ENCODE results near the gene DEUP1. TPM values are rescaled to one million over a fixed set of nuclear protein-coding genes. Genes with fewer than 3 reads are reported as not detected.

DEUP1 gene
- total RNA-seq, 6 donors from 2014 or later, result 1.0 to 3.1 TPM; not detected in 4

DNA sequence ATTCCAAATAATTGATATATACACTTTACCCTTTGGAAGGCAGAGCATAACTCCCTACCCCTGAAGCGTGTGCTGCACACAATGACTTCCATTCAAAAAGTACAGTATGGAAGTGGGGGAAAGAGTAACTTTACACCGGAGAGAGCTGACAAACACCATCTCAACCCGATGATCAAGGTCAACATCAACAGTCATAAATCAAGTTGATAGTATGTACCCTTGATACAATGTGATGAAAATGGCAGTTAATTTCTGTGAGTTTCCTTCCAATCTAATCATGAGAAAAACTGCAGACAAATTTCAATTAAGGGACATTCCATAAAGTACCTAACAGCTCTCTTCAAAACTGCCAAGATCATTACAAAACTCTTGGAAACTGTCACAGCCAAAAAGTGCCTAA, 6.0 kb upstream of the DEUP1 start:
- no peak overlapping the region for H3K27ac ChIP-seq
- no peak overlapping the region for H3K4me3 ChIP-seq
- DNase-seq, result no peak
- no peak for TF ChIP-seq POLR2A (IDR thresholded peaks at IDR 0.05)
- TF ChIP-seq, protein P1, sequence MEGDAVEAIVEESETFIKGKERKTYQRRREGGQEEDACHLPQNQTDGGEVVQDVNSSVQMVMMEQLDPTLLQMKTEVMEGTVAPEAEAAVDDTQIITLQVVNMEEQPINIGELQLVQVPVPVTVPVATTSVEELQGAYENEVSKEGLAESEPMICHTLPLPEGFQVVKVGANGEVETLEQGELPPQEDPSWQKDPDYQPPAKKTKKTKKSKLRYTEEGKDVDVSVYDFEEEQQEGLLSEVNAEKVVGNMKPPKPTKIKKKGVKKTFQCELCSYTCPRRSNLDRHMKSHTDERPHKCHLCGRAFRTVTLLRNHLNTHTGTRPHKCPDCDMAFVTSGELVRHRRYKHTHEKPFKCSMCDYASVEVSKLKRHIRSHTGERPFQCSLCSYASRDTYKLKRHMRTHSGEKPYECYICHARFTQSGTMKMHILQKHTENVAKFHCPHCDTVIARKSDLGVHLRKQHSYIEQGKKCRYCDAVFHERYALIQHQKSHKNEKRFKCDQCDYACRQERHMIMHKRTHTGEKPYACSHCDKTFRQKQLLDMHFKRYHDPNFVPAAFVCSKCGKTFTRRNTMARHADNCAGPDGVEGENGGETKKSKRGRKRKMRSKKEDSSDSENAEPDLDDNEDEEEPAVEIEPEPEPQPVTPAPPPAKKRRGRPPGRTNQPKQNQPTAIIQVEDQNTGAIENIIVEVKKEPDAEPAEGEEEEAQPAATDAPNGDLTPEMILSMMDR (IDR thresholded peaks at IDR 0.05), result no peak
- TF ChIP-seq EP300 (IDR thresholded peaks at IDR 0.05), result no peak
- no peak for TF ChIP-seq POLR2AphosphoS5 (IDR thresholded peaks at IDR 0.05)
- no peak for ATAC-seq (ENCODE audit: low FRiP score in 2 of 2)
- no peaks in the 10 kb centered on the region for H3K27me3 ChIP-seq
- H3K36me3 ChIP-seq, result no peaks in the 10 kb centered on the region
- 79 to 80% methylated on average over 3 of the region's 3 CpGs for WGBS, 2 donors
- no peaks in the 10 kb centered on the region for H3K4me1 ChIP-seq
- H3K9me3 ChIP-seq, result peaks cover 0 to under 1% (median 0%) of the 10 kb centered on the region in 4 donors

DNA sequence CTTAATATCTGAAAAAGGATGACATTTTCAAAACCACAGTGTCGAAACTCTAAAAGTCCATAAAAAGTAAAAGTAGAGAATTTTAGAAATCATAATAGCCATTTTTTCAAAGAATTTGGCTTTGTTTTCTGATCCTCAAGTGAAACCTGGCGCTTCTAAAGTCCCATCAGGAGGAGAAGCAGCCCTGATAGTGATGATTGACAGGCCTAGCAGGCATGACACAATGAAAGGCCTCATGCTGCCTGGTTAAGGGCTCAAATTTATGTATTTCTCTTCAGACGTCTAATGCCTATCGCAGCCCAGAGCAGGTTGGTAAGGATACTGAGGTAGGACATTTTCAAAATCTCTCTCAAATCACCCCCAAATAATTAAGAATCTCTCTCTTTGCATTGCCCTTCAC, 3.9 kb upstream of the DEUP1 start:
- Histone ChIP-seq H3K9me3 (no peaks in the 10 kb centered on the region), H3K27ac (no peak overlapping the region), H3K4me1 (peaks cover 0 to 12% (median 7%) of the 10 kb centered on the region in 4 donors), H3K4me3 (no peak overlapping the region), H3K36me3 (no peaks in the 10 kb centered on the region), H3K27me3 (peaks cover 0 to 12% (median 2%) of the 10 kb centered on the region in 4 donors)
- 90 to 94% methylated on average over 4 of the region's 4 CpGs for WGBS, 2 donors
- TF ChIP-seq POLR2AphosphoS5 (IDR thresholded peaks at IDR 0.05) (no peak), EP300 (IDR thresholded peaks at IDR 0.05) (no peak), POLR2A (IDR thresholded peaks at IDR 0.05) (no peak)
- TF ChIP-seq, protein P1 (IDR thresholded peaks at IDR 0.05), result no peak
- ATAC-seq (ENCODE audit: low FRiP score in 2 of 2), result no peak
- no peak for DNase-seq

DNA sequence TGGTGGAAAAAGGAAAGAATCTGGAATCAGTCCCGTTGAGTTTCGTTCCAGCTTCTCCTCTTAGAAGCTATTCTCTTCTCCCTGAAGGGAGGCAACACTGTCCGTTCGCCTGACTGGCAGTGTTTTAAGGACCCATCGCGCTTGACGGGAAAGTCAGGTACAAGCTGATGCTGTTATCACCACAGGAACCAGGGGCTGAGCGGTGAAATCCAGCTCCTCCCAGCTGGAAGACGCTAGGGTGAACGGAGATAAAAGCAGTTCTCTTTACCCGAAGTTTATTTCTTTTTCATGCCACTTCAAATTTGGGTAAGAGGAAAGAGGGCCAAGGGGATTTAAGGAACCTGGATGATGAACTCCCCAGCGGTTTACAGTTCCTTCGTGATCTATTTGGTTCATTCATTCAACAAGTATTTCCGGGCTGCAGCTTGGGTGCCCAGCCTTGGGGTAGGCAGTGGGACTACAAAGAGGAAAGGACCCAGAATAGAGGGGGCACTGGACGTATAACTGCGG, 551 bp upstream of the DEUP1 start:
- ATAC-seq (ENCODE audit: low FRiP score in 2 of 2), result peak in 1 of 2 donors; percentile 21
- TF ChIP-seq, protein P1 (IDR thresholded peaks at IDR 0.05), result no peak
- TF ChIP-seq POLR2A (IDR thresholded peaks at IDR 0.05) (no peak), EP300 (IDR thresholded peaks at IDR 0.05) (no peak), POLR2AphosphoS5 (IDR thresholded peaks at IDR 0.05) (no peak)
- H3K4me3 ChIP-seq, result peak overlapping the region in 3 of 4 donors; percentile 28 to 52 (median 42)
- no peaks in the 10 kb centered on the region for H3K9me3 ChIP-seq
- H3K36me3 ChIP-seq, result no peaks in the 10 kb centered on the region
- no peak overlapping the region for H3K27ac ChIP-seq
- 6% methylated on average over 16 of the region's 16 CpGs for WGBS, 2 donors
- H3K27me3 ChIP-seq, result peaks cover 0 to 12% (median 3%) of the 10 kb centered on the region in 4 donors
- peaks cover 0 to 12% (median 7%) of the 10 kb centered on the region in 4 donors for H3K4me1 ChIP-seq
- no peak for DNase-seq

DNA sequence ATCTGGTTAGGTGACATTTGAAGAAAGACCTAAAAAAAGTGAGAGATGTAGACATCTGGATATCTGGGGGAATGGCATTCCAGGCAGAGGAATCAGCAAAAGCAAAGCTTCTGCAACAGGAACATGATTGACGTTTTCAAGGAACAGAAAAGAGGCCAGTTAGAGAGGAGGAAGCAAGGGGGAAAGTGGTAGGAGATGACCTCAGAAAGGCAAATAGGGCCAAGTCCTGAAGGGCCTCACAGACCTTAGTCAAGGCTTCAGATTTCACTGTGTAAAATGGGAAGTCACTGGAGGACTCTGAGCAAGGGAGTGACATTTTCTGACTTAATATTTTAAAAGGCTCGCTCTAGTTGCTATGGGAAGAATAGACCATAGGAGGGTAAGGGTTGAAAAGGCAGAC, 9.7 kb downstream of the DEUP1 start:
- Histone ChIP-seq H3K4me3 (no peak overlapping the region), H3K4me1 (no peaks in the 10 kb centered on the region), H3K9me3 (no peaks in the 10 kb centered on the region), H3K27me3 (no peaks in the 10 kb centered on the region), H3K36me3 (no peaks in the 10 kb centered on the region), H3K27ac (no peak overlapping the region)
- 56 to 58% methylated on average over 2 of the region's 2 CpGs for WGBS, 2 donors
- DNase-seq, result no peak
- TF ChIP-seq EP300 (IDR thresholded peaks at IDR 0.05) (no peak), POLR2AphosphoS5 (IDR thresholded peaks at IDR 0.05) (no peak), POLR2A (IDR thresholded peaks at IDR 0.05) (no peak)
- TF ChIP-seq, protein P1 (IDR thresholded peaks at IDR 0.05), result no peak
- ATAC-seq (ENCODE audit: low FRiP score in 2 of 2), result no peak

DNA sequence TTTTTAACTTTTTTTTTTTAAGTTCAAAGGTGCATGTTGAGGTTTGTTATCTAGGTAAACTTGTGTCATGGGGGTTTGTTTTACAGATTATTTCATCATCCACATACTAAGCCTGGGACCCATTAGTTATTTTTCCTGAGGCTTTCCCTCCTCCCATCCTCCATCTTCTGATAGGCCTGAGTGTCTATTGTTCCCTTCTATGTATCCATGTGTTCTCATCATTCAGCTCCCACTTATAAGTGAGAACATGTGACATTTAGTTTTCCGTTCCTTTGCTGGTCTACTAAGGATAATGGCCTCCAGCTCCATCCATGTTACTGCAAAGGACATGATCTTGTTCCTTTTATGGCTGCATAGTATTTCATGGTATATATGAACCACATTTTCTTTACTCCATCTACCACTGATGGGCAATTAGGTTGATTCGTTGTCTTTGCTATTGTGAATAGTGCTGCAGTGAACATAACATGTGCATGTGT, 14.4 kb downstream of the DEUP1 start:
- TF ChIP-seq, protein P1 (IDR thresholded peaks at IDR 0.05), result no peak
- no peak for TF ChIP-seq EP300 (IDR thresholded peaks at IDR 0.05)
- TF ChIP-seq POLR2A (IDR thresholded peaks at IDR 0.05), result no peak
- TF ChIP-seq POLR2AphosphoS5 (IDR thresholded peaks at IDR 0.05), result no peak
- no peaks in the 10 kb centered on the region for H3K27me3 ChIP-seq
- H3K4me3 ChIP-seq, result no peak overlapping the region
- H3K4me1 ChIP-seq, result no peaks in the 10 kb centered on the region
- WGBS, 2 donors, result 86 to 92% methylated on average over 2 of the region's 2 CpGs
- H3K27ac ChIP-seq, result no peak overlapping the region
- H3K9me3 ChIP-seq, result no peaks in the 10 kb centered on the region
- ATAC-seq (ENCODE audit: low FRiP score in 2 of 2) (no peak), DNase-seq (no peak)
- no peaks in the 10 kb centered on the region for H3K36me3 ChIP-seq
